ENCODE data around the gene UBE2U. TPM values are rescaled to one million over a fixed set of nuclear protein-coding genes. Genes with fewer than 3 reads are reported as not detected.
A peak's percentile ranks its signal among the peaks of the same experiment; 100 is the strongest.
"Not testable (repeated sequence)": the region's sequence is repeated elsewhere in the genome, so short reads cannot be mapped to it uniquely, and the experiment has no call there.

The UBE2U gene
- total RNA-seq, 4 donors from 2014 or later = not detected

GRCh38 chr1:64235910-64236309 lies 32.5 kb downstream of the UBE2U start:
- H3K9me3 ChIP-seq = no peaks in the 10 kb centered on the region
- WGBS = 86% methylated on average over 1 of the region's 1 CpG
- no peak for DNase-seq (ENCODE audit: low spot score in 2 of 2)
- H3K27me3 ChIP-seq = no peaks in the 10 kb centered on the region
- H3K36me3 ChIP-seq = no peaks in the 10 kb centered on the region
- no peak overlapping the region for H3K4me3 ChIP-seq
- no peak overlapping the region for H3K27ac ChIP-seq
- no peak for TF ChIP-seq CTCF (IDR thresholded peaks at IDR 0.05)
- no peak for TF ChIP-seq EP300 (IDR thresholded peaks at IDR 0.05)
- H3K4me1 ChIP-seq = no peaks in the 10 kb centered on the region

GRCh38 chr1:64236541-64236954 lies 33.1 kb downstream of the UBE2U start:
- H3K4me1 ChIP-seq = no peaks in the 10 kb centered on the region
- H3K27me3 ChIP-seq = no peaks in the 10 kb centered on the region
- no peak overlapping the region for H3K27ac ChIP-seq
- no peak overlapping the region for H3K4me3 ChIP-seq
- WGBS = 78% methylated on average over 1 of the region's 1 CpG
- DNase-seq (ENCODE audit: low spot score in 2 of 2) = no peak
- H3K9me3 ChIP-seq = no peaks in the 10 kb centered on the region
- no peaks in the 10 kb centered on the region for H3K36me3 ChIP-seq
- no peak for TF ChIP-seq POLR2AphosphoS5 (IDR thresholded peaks at IDR 0.05)
- no peak for TF ChIP-seq CTCF (IDR thresholded peaks at IDR 0.05)
- no peak for TF ChIP-seq EP300 (IDR thresholded peaks at IDR 0.05)
- TF ChIP-seq POLR2A (IDR thresholded peaks at IDR 0.05) = no peak

- WGBS = 93% methylated on average over 4 of the region's 4 CpGs
- not testable (repeated sequence) for H3K27ac ChIP-seq; H3K36me3 ChIP-seq; DNase-seq (ENCODE audit: low spot score in 2 of 2); H3K4me3 ChIP-seq; H3K27me3 ChIP-seq; H3K9me3 ChIP-seq; H3K4me1 ChIP-seq
Observed at GRCh38 chr1:64239519-64239918, 36.1 kb downstream of the UBE2U start.

GRCh38 chr1:64240206-64240605 lies 36.8 kb downstream of the UBE2U start:
- no peak overlapping the region for H3K4me3 ChIP-seq
- no peak for TF ChIP-seq POLR2A (IDR thresholded peaks at IDR 0.05)
- no peak for TF ChIP-seq POLR2AphosphoS5 (IDR thresholded peaks at IDR 0.05)
- no peak for TF ChIP-seq EP300 (IDR thresholded peaks at IDR 0.05)
- TF ChIP-seq CTCF (IDR thresholded peaks at IDR 0.05) = no peak
- DNase-seq (ENCODE audit: low spot score in 2 of 2) = no peak
- H3K4me1 ChIP-seq = no peaks in the 10 kb centered on the region
- H3K27ac ChIP-seq = no peak overlapping the region
- H3K9me3 ChIP-seq = no peaks in the 10 kb centered on the region
- H3K36me3 ChIP-seq = no peaks in the 10 kb centered on the region
- no peaks in the 10 kb centered on the region for H3K27me3 ChIP-seq

- no peak for TF ChIP-seq POLR2AphosphoS5 (IDR thresholded peaks at IDR 0.05)
- no peak for TF ChIP-seq EP300 (IDR thresholded peaks at IDR 0.05)
- TF ChIP-seq CTCF (IDR thresholded peaks at IDR 0.05) = no peak
- no peak for TF ChIP-seq POLR2A (IDR thresholded peaks at IDR 0.05)
Observed at GRCh38 chr1:64241069-64241468, 37.6 kb downstream of the UBE2U start.

GRCh38 chr1:64242895-64243756 lies 39.7 kb downstream of the UBE2U start:
- Histone ChIP-seq H3K36me3 (no peaks in the 10 kb centered on the region), H3K4me1 (no peaks in the 10 kb centered on the region), H3K4me3 (no peak overlapping the region), H3K9me3 (no peaks in the 10 kb centered on the region), H3K27ac (no peak overlapping the region), H3K27me3 (no peaks in the 10 kb centered on the region)
- no peak for DNase-seq (ENCODE audit: low spot score in 2 of 2)
- WGBS = 36% methylated on average over 6 of the region's 6 CpGs
- TF ChIP-seq CTCF (IDR thresholded peaks at IDR 0.05) = peak; percentile 21 to 32
- no peak for TF ChIP-seq POLR2AphosphoS5 (IDR thresholded peaks at IDR 0.05)
- TF ChIP-seq EP300 (IDR thresholded peaks at IDR 0.05) = no peak

More at GRCh38 chr1:64241069-64241468, 37.6 kb downstream of the UBE2U start:
- Histone ChIP-seq H3K4me1 (no peaks in the 10 kb centered on the region), H3K4me3 (no peak overlapping the region), H3K36me3 (no peaks in the 10 kb centered on the region), H3K9me3 (no peaks in the 10 kb centered on the region), H3K27ac (no peak overlapping the region), H3K27me3 (no peaks in the 10 kb centered on the region)
- DNase-seq (ENCODE audit: low spot score in 2 of 2) = no peak
